GM12878 (cell line): Measurements from ENCODE around the gene CCDC172. TPM values are rescaled to one million over a fixed set of nuclear protein-coding genes. Genes with fewer than 3 reads are reported as not detected.

Source experiments
- CEBPB ChIP-seq, 2 experiments: fragments of 150-350 bp in 1 of 2; IDR thresholded peaks; 2 replicates each; pipeline ENCODE4 v1.6.1; 2012 to 2014; ENCODE audit warnings: low read depth in 2 of 2, low read length in 2 of 2, borderline replicate concordance in 1 of 2, inconsistent platforms in 1 of 2
- CEBPZ ChIP-seq: fragments of 150-350 bp; IDR thresholded peaks from 2 replicates; pipeline ENCODE4 v1.6.1; 2016; ENCODE audit warnings: low read depth, low read length
- DPF2 ChIP-seq: fragments of 450-650 bp; IDR thresholded peaks from 2 replicates; pipeline ENCODE4 v1.6.1; 2017; ENCODE audit warnings: mild to moderate bottlenecking
- IRF5 ChIP-seq: fragments of 450-650 bp; IDR thresholded peaks from 2 replicates; pipeline ENCODE4 v1.6.1; 2017; ENCODE audit warnings: borderline replicate concordance
- MXI1 ChIP-seq: fragments of 150-350 bp; IDR thresholded peaks from 2 replicates; pipeline ENCODE4 v1.6.1; 2011; ENCODE audit warnings: low read depth, mild to moderate bottlenecking, inconsistent platforms, low read length, improper control_type of control experiment
- NFYB ChIP-seq: IDR thresholded peaks from 2 replicates; pipeline ENCODE4 v1.6.1; 2011; ENCODE audit warnings: low read depth, mild to moderate bottlenecking, low read length, improper control_type of control experiment, moderate library complexity; ENCODE audit not compliant: insufficient read depth
- RAD21 ChIP-seq: IDR thresholded peaks from 2 replicates; pipeline ENCODE4 v1.6.1; 2011; ENCODE audit warnings: mild to moderate bottlenecking, low read depth, low read length, moderate library complexity; ENCODE audit not compliant: insufficient read depth
- SMC3 ChIP-seq: IDR thresholded peaks from 2 replicates; pipeline ENCODE4 v1.6.1; 2011; ENCODE audit warnings: low read length, improper control_type of control experiment, borderline replicate concordance
- SRF ChIP-seq, 2 experiments: IDR thresholded peaks; 2 replicates each; pipeline ENCODE4 v1.6.1; 2011; ENCODE audit warnings: low read depth in 2 of 2, low read length in 2 of 2, mild to moderate bottlenecking in 1 of 2, moderate library complexity in 1 of 2
- polyA plus RNA-seq, 11 experiments: library from polyadenylated mRNA; depleted of rRNA in 4 of 11; unstranded in 6 of 11; stranded (reverse) in 5 of 11; fragments of >200 nt; fragmentation: Nextera tagmentation in 4 of 11; fragmentation: Illumina TruSeq in 1 of 11; extraction: Ambion mirVana in 4 of 11; extraction: Trizol in 1 of 11; gene quantifications; 1 replicate in 1 of 11; 2 replicates in 10 of 11; pipeline versions ENCODE4 v1.2.1 to v1.2.3, GENCODE V29; 2011 to 2016; ENCODE audit warnings: inconsistent platforms in 2 of 11, missing spikeins in 2 of 11, low read depth in 1 of 11
- total RNA-seq, 4 experiments: library from RNA; depleted of rRNA in 3 of 4; stranded (reverse); fragments of >200 nt in 3 of 4; fragmentation: Illumina TruSeq in 1 of 4; extraction: Trizol in 1 of 4; gene quantifications; 2 replicates each; pipeline versions ENCODE4 v1.2.1 to v1.2.3, GENCODE V29; 2013 to 2021

Gene CCDC172
- total and polyA plus RNA-seq, 10 of the 15 experiments (the other 5 are each of a cell fraction or from before 2014, with no cell fraction given) = not detected

- peak; percentile 71 for TF ChIP-seq RAD21
- TF ChIP-seq SRF (IDR thresholded peaks at IDR 0.05; ENCODE audit: low read depth in 2 of 2, low read length in 2 of 2) = no peak
- TF ChIP-seq CEBPB (IDR thresholded peaks at IDR 0.05; ENCODE audit: borderline replicate concordance in 1 of 2, low read depth in 2 of 2, low read length in 2 of 2) = no peak
- no peak for TF ChIP-seq CEBPZ
- TF ChIP-seq IRF5 = no peak
- peak; percentile 40; the same call in 1 of the 2 replicates for TF ChIP-seq SMC3
- TF ChIP-seq NFYB = no peak
- no peak for TF ChIP-seq MXI1
- no peak for TF ChIP-seq DPF2
- TF ChIP-seq, all 136 proteins: peak for 3
Observed at GRCh38 chr10:116287906-116288501, 36.2 kb upstream of the CCDC172 start (continued).
